Stimulated activated CD4-positive, alpha-beta T cell treated with anti-CD3 and anti-CD28 coated beads, TNF-alpha, amount 100 ng/mL, for 48 hours (primary cell): ENCODE results near the gene MYRIP.
"Not testable (repeated sequence)": the region's sequence is repeated elsewhere in the genome, so short reads cannot be mapped to it uniquely, and the experiment has no call there.

Experiments used
- DNase-seq, 3 donors: peaks; one replicate each; pipeline ENCODE4 v3.0.0-alpha.2; 2020; ENCODE audit warnings: low read depth in 3 of 3

The MYRIP gene

DNA sequence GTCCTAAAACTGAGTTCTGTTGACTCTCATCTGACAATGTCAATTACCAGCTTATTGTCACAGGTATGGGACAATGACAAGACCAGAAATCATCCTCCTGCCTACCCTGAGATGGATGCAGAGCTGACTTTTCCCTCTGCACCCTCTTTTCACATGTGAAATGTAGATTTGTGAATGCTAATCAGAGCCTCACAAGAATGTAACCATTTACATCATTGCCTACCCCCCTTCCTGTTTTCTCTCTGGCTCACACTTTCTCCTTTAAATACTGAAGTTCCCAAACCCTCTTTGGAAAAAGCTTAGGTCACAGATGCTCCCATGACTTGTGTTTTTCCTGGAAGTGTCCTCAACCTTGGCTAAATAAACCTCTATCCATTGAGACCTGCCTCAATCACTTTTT lies 228.2 kb downstream of the MYRIP start:
- no peak for DNase-seq

DNA sequence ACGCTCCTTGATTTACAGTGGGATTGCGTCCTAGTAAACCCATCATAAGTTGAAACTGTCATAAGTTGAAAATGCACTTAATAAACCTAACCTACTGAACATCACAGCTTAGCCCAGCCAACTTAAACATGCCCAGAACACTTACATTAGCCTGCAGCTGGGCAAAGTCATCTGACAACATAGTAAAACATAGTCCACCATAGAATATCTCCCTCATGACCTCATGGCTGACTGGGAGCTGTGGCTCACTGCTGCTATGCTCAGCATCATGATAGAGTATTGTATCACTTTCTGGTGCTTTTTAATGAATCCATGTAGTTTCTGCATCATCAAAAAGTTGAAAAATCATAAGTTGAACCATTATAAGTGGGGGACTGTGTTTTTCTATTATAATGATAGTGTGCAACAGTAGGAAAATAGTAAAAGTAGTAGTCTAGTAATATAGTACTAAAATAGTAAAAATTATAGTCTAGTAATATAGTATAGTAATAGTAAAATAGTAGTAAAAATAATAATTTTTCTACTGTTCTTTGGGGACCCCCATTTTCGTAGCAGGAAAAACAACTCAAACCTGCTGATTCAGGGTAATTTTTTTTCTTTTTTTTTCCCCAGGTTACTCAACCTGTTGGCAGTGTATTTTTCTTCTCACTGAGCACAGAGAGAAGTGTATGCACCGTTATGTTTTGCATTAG lies 233.5 kb downstream of the MYRIP start:
- no peak for DNase-seq

DNA sequence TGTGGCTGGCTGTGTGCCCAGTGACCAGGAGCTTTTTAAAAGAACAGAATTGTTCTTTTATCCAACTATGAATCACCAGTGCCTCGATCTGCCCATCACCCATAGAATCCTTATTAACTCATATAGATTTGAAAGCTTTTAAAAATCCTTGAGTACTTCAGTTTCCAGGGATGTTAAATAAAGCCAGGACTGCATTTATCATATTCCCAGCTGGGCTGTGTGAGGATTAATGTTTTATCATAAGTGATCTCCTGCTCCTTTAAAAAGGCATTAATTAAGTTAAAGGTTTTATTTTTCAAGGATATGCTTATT lies 234.0 kb downstream of the MYRIP start:
- no peak for DNase-seq

DNA sequence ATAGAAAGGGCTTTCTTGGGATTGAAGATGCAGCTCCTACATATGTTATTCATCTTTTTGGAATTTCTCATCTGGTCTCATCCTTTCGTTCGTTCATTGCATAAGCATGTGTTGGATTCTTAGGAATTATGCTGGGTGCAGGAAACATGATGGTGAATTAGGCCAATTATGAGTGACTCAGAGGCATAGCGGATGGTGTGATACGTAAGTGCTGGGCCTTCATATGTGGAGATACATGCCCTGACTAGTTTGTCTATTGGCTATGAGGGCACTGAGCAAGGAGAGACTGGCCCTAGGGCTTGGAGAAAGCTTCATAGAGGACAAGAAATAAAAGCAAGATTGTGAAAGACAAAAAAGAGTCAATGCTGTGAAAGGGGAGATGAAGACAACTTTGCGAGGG lies 235.1 kb downstream of the MYRIP start:
- DNase-seq: no peak

DNA sequence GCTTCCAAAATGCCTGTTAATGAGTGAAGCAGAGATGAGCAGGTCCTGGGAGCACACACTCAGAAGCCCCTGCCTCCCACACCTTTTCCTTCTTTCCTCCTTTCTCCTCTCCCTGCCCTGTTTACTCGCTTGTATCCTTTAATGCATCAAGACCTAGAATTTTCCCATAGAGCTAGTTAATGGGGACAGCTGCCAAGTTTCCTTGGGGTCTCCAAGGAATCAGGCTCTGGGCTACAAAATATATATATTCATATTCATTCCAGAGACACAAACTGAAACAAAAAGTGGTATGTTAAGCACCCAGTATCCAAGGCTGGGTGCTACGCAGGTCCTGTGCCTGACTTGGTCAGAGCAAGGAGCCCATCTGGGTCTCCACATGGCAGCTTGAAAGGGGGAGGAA lies 235.6 kb downstream of the MYRIP start:
- no peak for DNase-seq

DNA sequence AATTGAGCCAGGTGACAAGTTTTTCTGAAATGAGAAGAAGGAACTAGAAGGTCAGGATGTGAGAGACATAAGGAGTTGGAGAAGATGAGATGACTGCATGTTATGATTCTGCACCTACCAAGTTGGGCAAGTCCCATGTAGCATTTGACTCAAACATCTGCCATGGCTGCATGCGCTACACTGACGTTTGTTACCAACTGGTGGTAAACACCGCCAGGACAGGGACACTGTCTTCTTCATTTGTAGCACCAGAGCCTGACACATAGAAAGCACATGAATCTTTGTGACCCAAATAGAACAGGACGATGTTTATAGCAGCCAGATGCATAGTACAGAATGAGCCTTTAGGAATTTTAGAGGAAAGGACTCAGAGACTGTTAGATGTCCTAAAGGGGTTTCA lies 236.7 kb downstream of the MYRIP start:
- no peak for DNase-seq

DNA sequence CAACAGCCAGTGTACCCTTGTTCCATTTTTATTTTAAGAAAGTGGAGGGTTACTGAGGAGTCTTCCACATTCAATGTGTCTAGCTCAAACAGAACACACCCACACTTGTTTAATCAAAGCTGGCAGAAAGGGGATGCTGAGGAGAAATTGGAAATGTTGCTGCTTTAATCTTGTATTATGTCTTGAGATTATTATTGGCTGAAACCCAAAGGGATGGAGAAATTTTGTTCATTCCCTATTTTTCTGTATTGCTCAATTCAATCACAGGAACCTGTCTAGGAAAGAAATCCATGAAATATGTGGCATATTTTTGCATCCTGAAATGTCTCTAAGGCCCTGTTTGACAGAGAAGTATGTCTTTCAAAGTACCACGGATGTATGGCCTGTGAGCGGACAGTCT lies 238.0 kb downstream of the MYRIP start:
- DNase-seq: no peak

DNA sequence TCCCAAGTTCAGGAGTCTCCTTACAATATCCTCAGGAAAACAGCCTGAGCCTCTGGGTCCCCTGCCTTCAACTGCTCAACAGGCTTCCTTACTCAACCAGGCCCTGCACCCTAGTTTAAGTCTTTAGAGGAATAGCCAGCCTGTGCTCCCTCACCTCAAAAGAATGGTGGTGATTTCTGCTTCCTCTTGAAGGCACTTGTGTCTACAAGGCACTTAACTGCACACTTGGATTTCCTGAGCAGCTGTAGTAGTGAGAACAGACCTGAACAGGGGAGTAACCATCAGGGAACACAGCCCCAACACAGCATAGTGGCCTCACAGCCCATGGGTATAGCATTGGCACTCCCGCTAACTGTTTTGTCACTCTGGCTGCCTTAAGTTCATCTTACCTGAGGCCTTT lies 244.3 kb downstream of the MYRIP start:
- DNase-seq: no peak

DNA sequence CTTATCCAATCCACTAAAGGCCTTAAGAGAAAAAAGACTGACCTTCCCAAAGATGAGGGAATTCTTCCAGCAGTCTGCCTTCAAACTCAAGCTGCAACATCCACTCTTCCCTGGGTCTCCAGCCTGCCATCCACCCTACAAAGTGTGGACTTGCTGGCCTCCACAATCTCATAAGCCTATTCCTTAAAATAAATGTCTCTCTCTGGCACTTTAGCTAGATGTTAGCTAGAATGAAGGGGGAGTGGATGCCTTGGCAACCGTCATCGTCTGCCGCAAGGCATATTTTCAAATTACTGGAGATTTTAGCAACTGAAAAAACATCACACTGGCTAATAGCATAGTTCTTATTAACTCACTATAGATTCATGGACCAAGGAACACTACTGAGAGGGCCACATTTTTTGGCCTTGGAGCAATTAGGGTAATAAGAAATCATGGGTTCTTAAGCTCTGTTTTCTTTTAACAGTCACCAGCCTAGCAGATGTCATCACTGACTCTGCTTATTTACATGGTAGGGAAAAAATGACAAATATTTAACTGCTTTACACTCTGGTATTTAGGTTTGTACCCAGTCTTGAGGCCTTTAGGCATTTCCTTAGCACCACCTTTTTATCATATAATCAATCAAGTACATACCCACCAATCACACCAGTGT lies 245.3 kb downstream of the MYRIP start:
- DNase-seq: no peak

DNA sequence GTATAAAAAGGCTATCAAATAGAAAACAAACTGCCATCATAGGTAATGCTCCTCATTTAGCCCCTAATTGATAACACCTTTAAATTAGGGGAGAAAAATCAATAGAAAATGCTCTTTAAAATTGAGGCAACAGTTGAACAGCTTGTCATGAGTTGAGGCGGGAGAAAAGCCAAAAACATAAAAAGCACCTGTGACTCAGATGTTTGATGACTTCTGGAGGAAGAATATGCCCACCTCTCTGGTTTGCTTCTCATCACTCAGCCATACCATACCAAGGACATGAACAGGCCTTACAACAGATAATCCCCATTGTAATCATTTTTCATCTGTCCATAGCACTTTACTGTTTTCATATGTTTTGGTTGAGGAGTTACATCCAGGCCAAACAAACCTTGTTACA lies 246.0 kb downstream of the MYRIP start:
- no peak for DNase-seq

DNA sequence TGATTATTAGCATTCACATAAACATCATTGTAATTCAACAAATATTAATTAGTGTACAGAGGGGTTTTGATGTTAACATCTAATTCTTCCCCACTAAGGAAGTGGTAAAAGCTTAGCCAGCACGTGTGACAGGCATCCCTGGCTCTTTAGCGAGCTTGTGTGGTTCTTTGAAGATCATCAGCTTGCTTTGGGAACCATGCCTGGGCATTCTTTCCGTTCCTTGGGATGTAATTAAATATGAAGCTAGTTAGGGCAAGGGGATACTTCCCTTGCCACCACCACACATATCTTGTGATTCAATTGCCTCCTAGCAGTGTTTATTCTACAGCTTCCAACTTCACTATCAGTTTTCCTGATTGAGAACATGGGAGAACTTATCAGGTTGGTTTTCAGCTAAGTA lies 246.5 kb downstream of the MYRIP start:
- no peak for DNase-seq

DNA sequence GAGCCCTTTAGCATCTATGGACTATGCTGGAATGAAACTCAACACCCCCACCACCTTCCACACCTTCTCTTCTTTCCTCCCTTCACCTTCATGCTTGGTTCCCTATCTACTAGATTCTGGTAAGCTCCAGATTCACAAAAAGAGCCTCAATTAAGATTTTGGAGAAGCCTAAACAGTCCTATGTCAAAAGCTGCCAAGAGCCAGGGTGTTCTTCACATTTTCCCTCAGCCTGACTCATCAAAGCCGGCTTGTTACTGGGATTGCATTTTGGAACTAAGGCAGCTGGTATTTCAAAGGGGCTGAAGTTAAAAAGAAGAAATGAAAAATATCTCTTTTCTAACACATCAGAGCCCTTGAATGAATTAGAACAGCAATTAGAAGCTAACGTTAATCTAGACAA lies 247.7 kb downstream of the MYRIP start:
- no peak for DNase-seq

DNA sequence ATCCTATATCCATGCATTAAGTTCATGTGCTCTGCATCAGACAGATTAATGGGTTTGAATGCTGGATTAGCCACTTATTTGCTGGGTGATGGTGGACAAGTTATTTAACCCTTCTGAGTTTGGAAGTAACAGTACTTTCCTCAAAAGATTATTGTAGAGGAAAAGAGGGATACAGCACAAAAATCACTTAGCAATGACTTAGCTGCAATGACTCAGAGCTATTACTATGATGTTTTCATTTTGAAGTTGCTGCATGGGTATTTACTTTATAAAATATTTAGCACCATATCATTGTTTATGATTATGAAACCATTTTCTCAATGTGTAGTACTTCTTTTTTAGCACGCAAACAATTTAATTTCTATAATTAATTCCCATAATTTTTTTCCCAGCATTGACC lies 248.4 kb downstream of the MYRIP start:
- no peak for DNase-seq

DNA sequence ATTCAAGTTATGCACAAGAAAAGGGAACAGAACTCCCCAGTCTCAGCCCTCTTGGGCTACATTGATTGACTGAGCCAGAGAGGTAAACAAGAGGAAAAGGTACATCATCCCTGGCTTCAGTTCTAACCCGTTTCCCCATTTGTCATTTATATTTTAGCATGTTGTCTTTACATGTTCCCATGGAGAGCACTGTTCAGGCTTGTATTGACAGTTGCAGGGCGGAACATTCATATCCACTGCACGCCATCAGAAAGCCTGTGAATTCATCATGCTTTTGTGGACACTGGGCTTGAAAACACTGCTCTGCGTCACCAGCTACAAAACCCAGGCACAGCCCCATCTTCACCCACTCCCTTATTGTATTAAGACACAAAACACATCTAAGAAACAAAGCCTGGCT lies 259.2 kb downstream of the MYRIP start:
- DNase-seq: no peak

DNA sequence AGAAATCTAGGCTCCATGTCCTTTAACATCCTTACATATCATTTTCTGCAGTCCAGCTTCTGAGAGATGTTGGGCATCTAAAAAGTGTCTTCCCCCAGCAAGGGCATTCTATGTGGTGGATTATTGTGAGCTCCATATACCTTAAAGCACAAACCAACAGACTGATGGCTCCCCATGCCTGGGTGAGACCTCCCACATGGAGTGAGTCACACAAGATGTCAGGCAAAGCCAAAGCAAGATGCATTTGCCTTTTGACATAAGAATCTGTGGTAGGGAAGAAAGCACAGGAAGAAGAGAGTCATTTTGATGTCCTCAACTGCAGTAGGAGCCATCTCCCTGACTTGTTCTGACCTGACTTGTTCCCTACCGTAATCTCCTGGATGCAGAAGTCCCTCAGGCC lies 261.4 kb downstream of the MYRIP start:
- no peak for DNase-seq

DNA sequence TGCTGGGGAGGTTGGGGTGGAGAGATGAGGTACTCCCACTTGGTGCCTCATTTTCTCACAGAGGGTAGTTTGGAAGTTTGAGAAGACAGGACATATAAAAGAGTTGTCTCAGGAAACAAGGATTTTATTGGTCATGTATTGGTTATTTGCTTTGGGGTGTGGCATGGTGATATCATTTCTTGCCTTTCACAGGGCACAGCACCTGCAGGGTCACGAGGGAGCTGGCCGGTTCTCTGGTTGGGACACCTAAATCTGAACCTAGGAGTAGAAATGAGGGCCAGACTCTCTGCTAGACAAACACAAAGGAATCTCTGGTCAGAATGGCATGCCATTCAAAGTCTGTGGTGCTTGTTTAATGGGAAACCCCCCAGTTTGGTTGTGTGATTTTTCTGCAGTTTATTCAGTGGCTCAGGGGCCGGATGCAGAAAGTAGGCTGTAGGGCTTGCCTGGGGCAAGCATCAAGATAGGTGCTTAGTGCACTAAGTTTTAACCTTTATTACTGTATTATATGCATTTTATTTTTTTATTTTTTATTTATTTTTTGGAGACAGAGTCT lies 262.4 kb downstream of the MYRIP start:
- DNase-seq: no peak

DNA sequence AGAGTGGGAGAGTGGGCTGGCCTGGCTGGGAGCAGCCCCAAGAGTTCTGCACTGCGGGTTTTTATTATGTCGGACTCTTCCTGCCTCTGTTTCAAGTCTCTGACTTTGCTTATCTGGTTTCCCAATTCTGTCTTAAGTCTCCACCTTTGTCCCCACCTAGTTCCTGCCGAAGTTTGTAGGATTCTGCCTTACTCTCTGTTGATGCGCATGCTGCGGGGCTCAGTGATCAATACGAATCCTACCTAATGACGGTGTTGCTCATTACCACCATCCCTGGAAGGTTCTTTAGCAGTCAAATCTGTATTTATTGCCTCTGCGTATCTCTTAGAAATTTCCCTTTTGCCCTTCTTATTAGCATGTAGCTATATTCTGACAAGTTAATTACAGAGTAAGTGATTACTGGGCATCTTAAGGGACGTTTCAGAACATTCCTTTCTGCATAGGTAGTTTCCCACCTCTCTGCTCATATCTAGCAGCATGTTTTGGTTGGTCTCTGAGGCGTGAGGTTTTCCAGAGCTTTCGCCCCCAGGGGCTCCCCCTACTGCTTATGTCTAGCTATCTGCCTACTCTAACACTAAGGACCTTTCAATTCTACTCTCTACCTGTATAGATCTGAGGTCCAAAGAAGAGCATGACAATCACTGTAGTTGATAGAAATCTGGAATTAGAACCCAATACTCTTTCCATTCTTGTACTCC lies 264.1 kb downstream of the MYRIP start:
- no peak for DNase-seq

DNA sequence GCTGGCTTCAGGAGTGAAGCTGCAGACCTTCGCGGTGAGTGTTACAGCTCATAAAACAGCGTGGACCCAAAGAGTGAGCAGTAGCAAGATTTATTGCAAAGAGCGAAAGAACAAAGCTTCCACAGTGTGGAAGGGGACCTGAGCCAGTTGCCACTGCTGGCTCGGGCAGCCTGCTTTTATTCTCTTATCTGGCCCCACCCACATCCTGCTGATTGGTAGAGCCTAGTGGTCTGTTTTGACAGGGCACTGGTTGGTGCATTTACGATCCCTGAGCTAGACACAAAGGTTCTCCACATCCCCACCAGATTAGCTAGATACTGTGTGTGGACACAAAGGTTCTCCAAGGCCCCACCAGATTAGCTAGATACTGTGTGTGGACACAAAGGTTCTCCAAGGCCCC lies 267.7 kb downstream of the MYRIP start:
- not testable (repeated sequence) for DNase-seq

DNA sequence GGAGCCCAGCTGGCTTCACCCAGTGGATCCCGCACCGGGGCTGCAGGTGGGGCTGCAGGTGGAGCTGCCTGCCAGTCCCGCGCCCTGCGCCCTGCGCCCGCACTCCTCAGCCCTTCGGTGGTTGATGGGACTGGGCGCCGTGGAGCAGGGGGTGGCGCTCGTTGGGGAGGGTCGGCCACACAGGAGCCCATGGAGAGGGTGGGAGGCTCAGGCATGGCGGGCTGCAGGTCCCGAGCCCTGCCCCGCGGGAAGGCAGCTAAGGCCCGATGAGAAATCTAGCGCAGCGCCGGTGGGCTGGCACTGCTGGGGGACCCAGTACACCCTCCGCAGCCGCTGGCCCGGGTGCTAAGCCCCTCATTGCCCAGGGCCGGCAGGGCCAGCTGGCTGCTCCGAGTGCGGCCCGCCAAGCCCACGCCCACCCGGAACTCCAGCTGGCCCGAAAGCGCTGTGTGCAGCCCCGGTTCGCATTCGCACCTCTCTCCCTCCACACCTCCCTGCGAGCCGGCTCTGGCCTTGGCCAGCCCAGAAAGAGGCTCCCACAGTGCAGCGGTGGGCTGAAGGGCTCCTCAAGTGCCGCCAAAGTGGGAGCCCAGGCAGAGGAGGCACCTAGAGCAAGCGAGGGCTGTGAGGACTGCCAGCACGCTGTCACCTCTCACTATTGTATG lies 268.6 kb downstream of the MYRIP start:
- DNase-seq: not testable (repeated sequence)

DNA sequence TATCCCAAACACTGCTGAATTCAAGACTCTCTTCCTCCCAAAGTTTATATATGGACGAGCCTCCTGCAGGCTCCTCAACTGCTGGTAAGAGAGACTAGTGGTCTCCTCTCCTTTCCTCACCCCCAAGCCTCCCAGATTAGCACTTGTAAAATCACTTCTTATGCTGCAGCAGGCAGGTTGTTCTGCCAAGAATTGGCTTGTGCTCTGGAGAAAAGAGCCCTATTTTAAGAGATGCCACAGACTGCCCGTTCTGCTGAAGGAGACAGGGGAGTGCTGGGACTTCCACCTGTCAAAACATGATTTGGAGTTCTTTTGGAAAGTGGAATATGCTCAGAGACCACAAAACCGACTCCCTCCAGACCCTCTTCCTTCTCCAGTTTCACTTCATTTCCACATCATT lies 269.2 kb downstream of the MYRIP start:
- no peak for DNase-seq

DNA sequence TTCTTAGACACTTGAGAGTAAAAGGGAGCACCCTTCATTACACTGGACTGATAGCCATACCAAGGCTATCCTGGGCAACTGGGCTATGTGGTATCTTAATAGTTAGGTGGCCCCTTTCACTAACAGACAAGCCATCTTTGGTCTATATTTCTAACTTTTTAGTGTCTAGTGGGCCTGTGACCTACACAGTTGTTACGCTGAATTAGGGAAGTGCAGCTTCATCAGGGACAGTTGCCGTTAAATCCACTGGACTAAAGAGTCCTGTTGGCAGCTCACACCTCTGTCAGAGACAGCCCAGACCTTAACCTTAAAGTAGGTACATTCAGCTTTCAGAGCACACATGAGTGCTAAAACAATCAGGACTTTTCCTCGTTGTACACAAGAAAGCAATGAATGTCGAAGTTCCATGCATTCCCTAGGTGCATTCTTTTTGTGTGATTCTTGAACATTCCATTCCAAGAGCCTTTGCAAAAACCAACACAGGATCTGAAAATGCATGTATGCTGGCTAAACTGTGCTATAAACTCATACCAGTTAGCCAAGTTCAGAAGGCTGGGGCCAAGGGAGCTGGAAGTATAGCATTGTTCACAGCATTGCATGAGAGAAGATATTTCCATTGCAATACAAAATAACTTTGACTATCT lies 269.9 kb downstream of the MYRIP start:
- DNase-seq: no peak

DNA sequence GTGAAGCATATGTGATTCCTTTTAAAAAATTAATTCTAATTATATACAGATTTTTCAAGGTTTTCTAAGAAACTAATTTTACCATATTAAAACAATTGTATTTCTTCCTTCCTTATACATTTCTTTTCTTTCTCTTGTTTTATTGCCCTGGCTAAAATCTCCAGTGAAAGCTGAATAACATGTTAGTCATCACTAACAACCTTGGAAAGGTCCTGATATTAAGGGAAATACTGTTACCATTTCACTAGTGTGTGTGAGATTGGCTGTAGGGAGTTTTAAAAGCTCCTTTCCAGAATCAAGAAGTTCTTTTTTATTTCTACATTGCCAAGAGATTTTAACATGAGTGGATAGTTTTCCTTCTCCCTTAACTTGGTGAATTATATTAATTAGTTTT lies 270.4 kb downstream of the MYRIP start:
- no peak for DNase-seq
